SU-DHL-6 (cell line): Measurements from ENCODE around the gene PRKCE.

Experiments used
- EZH2phosphoT487 ChIP-seq: fragments of 200-600 bp; sonication (generic), shearing (Covaris generic); conservative IDR thresholded peaks from 2 replicates; pipeline ENCODE4 v1.6.1; 2018; ENCODE audit warnings: mild to moderate bottlenecking, antibody characterized with exemption, low read length, moderate library complexity, mixed read lengths
- TF ChIP-seq, protein P1 (sequence below): fragments of 200-600 bp; sonication (generic); IDR thresholded peaks from one replicate; pipeline ENCODE4 v1.5.1; 2017; ENCODE audit warnings: antibody characterized with exemption, mild to moderate bottlenecking, low read length, moderate library complexity; ENCODE audit not compliant: insufficient read depth, poor library complexity, severe bottlenecking

DNA sequence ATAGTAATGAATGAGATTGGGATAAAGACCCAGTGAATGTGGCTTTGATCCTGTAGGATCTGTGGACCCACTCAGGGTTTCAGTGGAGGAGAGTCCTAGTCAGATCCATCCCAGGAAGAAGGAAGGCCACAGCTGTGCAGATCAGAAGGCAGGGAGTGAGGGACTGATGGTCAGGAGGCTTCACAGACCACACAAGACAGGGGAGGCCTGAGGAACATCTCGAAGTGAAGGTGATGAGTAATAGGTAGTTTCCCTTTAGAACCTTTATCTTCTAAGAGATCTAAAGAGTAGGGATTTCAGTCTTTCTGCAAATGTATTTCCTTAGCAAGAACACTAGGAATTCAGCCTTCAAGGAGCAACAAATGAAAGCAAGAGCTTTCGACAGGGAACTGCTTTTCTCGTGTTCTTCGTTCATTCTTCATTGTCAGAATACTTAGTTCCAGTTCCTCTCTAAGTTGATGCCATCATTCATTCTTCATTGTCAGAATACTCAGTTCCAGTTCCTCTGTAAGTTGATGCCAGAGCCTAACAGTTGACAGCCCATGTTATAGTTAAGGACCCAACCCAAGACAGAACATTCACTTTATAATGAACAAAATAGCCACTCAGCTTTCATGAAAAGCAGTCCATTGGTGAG, 495.5 kb downstream of the PRKCE start:
- TF ChIP-seq, protein P1, sequence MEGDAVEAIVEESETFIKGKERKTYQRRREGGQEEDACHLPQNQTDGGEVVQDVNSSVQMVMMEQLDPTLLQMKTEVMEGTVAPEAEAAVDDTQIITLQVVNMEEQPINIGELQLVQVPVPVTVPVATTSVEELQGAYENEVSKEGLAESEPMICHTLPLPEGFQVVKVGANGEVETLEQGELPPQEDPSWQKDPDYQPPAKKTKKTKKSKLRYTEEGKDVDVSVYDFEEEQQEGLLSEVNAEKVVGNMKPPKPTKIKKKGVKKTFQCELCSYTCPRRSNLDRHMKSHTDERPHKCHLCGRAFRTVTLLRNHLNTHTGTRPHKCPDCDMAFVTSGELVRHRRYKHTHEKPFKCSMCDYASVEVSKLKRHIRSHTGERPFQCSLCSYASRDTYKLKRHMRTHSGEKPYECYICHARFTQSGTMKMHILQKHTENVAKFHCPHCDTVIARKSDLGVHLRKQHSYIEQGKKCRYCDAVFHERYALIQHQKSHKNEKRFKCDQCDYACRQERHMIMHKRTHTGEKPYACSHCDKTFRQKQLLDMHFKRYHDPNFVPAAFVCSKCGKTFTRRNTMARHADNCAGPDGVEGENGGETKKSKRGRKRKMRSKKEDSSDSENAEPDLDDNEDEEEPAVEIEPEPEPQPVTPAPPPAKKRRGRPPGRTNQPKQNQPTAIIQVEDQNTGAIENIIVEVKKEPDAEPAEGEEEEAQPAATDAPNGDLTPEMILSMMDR = no peak
- TF ChIP-seq EZH2phosphoT487 = no peak
